Measurements from ENCODE around the gene IREB2.
A peak's percentile ranks its signal among the peaks of the same experiment; 100 is the strongest.
"Not testable (repeated sequence)": the region's sequence is repeated elsewhere in the genome, so short reads cannot be mapped to it uniquely, and the experiment has no call there.

IREB2 gene, protein sequence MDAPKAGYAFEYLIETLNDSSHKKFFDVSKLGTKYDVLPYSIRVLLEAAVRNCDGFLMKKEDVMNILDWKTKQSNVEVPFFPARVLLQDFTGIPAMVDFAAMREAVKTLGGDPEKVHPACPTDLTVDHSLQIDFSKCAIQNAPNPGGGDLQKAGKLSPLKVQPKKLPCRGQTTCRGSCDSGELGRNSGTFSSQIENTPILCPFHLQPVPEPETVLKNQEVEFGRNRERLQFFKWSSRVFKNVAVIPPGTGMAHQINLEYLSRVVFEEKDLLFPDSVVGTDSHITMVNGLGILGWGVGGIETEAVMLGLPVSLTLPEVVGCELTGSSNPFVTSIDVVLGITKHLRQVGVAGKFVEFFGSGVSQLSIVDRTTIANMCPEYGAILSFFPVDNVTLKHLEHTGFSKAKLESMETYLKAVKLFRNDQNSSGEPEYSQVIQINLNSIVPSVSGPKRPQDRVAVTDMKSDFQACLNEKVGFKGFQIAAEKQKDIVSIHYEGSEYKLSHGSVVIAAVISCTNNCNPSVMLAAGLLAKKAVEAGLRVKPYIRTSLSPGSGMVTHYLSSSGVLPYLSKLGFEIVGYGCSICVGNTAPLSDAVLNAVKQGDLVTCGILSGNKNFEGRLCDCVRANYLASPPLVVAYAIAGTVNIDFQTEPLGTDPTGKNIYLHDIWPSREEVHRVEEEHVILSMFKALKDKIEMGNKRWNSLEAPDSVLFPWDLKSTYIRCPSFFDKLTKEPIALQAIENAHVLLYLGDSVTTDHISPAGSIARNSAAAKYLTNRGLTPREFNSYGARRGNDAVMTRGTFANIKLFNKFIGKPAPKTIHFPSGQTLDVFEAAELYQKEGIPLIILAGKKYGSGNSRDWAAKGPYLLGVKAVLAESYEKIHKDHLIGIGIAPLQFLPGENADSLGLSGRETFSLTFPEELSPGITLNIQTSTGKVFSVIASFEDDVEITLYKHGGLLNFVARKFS

GRCh38 chr15:78437762-78438618 lies at the start of gene IREB2:
IREB2 (plus strand) TSS chr15:78438216; CDS start chr15:78438338, 122 bp downstream.
- DNase-seq: peak; percentile 98

DNA sequence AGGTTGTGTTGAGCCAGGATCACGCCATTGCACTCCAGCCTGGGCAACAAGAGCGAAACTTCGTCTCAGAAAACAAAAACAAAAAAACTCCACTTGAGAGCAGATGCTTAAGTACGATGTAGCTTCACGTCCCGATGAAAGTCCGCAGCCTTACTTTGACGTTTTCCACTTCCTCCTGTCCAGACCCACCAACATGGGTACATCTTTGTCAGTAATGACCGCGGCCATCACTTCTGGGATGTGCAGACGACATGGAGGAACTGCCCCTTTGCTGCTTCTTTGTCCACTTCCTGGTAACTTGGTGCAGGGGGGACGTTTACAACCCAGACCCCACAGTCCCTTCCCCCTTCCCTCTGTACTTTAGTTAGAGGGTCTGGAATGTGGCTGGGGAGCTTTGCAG lies 49.2 kb upstream of the IREB2 start:
- no peak for DNase-seq

GRCh38 chr15:78389322-78389721 lies 48.7 kb upstream of the IREB2 start:
- no peak for DNase-seq

DNA sequence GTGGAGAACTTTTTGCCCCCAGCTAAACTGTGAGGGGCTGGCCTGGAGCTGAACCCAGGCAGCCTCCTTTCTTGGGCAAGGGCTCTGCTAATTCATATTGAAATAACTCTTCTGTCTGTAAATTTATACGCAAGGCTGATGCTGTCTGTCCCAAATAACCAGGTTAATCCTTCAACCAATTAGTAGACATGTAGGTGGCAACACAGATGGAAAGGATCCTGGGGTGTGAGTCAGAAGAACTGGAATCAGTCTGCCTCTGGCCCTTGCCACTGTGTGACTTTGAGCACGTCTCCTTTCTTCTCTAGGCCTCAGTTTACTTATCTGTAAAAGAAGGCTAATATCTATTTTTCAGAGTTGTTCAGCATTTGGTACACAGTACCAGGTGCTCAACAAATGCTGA lies 48.3 kb upstream of the IREB2 start:
- no peak for DNase-seq

DNA sequence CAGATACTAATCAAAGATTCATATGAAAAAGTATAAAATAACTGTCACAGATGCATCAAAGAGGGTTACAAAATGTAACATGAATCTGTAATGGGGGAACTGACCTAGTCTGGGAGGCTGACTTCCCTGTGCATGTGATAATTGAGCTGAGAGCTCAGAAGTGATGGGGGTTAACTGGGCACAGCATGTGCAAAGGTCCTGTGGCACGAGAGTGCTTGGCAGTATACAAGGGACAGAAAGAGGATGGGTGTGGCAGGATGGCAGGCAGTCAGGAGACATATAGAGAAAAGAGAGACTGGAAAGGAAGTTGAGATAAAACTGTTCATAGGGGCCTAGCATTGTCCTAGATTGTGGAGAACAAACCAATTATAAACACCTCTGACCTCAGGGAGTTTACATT lies 47.8 kb upstream of the IREB2 start:
- no peak for DNase-seq

DNA sequence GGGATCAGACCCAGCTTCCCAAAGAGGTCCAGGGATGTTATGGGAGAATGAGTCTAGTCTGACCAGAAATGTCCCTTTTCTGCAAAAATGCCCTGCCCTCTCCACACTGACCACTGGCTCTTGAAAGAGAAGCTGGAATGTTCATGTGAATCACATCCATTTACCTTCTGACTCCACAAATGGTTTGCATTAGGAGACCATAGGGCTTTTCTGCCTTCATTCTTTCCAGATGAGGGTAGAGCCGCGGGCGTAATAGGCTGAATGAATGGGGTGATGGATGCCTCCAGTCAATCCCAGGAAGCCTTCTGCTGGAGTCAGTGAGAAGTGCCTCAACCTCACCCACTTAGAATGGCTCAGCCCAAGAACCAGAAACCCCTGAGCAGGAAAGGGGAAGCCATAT lies 47.2 kb upstream of the IREB2 start:
- DNase-seq: no peak

DNA sequence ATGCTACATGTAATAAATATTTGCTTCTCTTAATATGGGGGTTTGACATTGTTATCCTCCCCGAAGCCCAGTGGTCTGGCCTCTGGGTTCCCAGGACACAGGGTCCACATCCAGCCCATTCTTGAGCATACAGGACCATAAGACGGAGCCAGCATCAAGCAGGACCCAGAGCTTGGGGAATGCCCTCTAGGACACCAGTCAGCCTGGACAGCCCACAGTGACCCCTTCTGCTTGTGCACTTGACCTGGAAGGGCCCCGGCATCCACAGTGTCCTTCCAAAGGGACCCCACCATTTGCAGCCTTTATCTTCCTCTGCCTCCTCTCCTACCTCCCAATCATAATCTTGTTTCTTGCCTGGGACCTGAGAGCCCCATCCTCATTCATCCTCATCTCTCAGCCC lies 46.2 kb upstream of the IREB2 start:
- no peak for DNase-seq

DNA sequence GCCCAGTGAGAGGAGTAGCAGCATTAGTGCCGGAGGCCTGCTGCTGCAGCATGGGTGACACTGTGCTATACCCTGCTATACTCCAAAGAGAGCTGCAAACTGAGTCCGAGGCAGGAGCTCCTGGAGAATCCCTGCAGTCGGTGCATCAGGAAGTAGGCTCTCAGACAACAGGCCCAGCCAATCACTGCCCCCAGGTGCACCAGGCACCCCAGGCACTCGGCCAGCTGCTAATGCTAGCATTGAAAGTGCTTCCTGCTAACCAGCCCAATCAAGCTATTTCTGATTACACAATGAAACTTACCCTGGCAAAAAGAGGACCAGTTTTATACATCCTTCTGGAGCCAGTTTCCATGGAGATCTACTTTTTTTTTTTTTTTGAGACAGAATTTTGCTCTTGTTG lies 45.6 kb upstream of the IREB2 start:
- DNase-seq: no peak

DNA sequence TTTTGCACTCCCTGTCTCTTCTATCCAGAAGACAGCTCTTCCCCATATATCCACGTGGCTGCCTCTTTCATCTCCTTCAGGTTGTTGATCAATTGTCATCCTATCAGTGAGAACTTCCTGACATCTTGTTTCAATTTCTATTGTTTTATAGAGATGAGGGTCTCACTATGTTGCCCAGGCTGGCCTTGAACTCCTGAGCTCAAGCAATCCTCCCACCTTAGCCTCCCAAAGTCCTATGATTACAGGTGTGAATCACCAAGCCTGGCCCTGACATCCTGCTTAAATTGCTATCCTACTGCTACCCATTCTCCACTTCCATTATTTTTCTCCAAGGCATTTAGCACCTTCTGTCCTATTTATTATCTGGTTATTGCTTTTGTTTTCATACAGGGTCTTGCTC lies 44.9 kb upstream of the IREB2 start:
- no peak for DNase-seq

- no peak for DNase-seq
Measured at GRCh38 chr15:78394026-78394425, 44.0 kb upstream of the IREB2 start.

DNA sequence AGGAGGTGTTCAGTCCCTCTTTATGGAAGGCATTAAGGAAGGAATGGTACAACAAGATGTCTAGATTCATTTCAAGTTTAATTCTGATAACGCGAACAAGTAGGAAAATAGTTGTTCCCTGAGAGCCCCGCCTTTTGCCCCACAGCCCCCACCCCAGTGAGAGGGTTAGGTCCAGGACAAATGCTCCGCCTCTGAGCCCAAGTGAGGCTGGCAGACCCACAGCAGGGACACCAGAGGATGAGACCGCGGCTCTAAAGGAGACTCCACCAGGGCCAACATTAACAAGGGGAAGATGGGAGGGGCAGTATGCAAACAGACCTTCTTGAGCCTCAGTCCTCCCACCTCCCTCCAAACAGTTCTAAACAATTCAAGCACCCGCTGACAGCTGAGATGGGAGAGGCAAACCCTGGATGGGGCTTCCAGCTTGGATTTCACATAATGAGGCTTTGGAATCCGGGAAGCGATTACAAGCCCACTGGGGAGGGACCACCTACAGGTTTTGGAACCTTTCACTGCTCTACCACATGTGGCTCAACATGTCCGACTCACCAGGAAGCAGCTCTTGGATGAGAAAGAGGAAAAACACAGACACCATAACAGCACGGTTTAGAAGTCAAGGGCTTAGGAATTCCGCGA lies 42.9 kb upstream of the IREB2 start:
- DNase-seq: no peak

GRCh38 chr15:78396186-78396814 lies 41.7 kb upstream of the IREB2 start:
- no peak for DNase-seq

DNA sequence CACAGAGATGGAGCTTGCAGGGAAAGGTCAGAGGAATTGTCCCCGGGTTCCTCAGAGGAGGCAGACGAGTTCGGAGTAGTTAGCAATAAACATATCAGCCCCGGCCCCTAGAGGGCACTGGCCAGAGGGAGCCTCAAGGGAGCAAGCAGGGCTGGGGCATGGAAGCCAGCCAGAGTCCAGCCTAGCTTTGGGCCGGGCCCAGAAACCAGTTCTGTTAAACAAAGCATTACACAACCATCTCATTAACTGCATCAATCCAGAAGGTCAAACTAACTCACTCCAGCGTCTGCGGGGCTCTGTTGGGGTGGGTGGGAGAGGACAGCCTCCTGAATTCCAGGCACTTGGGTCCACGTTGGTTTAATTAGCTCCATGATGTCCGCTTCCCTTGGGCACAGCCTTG lies 41.0 kb upstream of the IREB2 start:
- no peak for DNase-seq

DNA sequence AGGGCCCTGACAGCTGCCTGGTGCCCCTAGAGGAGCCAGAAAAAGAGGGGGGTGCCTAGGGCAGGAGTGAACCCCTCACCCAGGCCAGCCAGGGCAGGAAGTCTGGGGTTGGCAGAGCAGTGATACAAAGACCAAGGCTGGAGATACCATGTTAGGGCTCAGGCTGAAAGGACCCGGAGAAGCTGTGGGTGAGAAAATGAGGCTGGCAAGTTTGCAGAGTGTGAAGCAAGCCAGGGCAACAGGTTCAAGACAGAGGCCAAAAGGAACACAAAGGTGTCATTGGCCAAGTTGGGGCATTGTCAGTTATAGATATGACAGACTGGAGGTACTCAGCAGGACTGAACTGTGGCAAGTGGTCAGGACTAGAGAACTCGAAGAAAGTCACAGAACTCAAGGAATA lies 40.6 kb upstream of the IREB2 start:
- no peak for DNase-seq

DNA sequence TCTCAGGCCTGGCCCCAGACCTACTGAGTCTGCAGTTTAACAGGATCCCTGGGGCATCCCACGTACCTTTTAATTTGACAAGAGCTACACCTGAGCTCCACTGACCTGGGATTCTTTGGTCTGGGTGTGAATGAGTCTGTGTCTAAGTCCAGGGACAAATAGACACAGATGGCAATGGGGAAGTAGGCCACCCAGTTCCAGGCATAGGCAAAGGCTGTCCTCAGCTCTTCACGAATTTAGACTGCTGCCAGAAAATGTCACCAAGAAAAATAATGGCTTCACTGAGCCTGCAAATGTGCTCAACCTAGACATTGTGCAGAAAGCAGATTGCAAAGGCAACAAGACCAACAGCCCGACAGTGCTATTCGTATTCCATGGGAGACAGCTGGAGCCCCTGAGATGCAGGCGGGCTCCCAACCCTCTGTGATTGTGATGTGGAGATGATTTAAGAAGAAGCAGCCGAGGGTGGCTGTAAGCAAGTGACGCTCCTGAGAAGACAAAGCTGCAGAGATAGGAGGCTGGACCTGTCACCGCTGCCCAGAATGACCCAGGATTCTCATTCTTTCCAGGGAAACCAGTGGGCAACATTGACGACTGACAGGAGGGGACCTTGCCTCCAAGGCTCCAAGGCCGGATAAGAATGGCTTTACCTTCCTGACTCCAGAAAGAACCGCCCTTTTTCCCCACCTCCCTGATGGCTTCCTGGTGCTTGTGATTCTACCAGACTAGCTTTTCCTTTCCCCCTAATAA lies 39.8 kb upstream of the IREB2 start:
- DNase-seq: no peak

DNA sequence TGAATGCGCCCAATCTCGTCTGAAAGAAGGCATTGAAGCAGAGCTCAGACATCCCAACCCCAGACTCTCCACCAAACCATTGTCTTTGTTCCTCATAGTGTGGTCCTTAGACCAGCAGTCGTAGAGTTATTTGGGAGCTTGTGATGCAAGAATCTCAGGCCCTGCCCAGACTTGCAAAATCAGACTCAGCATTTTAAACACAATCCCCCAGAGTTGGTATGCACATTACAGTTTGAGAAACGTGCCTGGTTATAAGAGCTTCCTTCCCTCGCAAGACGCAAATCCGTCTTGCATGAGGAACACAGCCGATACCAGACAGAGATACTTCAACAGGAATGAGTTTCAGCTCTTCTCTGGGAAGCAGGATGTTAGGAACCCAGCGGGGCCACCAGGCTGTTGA lies 38.9 kb upstream of the IREB2 start:
- no peak for DNase-seq

DNA sequence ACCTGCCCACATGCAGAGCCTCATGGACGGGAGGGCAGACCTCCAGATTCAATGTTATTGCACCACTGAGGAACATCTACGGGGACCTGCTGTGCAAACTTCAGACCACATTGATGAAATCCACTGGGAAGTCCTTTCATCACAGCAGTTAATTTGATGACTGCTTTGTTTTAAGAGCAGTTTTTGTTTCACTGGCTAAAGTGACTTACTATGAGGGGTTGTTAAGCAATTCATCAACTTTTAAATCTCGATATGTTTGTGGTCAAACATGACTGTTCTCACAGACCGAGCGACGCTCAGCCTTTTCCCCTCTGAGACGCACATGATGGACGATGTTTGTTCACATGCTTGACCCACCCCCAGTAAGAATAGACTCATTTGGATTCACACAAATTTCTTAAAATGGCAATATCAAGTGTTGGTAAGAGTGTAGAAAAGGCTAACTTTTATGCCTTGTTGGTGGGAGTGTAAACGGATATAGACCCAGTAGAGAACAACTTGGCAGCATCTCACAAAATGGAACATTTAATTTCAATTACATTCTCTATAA lies 35.9 kb upstream of the IREB2 start:
- DNase-seq: no peak

DNA sequence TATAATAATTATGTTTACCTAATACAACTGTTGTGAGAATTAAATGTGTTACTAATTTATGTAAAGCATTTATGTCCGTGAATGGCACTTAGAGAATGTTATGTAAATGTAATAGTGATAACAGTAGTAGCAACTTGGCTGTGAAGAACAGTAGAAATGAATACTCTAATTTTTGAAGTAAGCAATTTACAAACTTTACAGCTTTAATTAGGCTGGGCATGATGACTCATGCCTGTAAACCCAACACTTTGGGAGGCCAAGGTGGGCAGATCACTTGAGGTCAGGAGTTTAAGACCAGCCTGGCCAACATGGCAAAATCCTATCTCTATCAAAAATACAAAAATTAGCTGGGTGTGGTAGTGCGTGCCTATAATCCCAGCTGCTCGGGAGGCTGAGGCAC lies 33.9 kb upstream of the IREB2 start:
- DNase-seq: no peak

GRCh38 chr15:78404796-78405195 lies 33.2 kb upstream of the IREB2 start:
- DNase-seq: not testable (repeated sequence)

DNA sequence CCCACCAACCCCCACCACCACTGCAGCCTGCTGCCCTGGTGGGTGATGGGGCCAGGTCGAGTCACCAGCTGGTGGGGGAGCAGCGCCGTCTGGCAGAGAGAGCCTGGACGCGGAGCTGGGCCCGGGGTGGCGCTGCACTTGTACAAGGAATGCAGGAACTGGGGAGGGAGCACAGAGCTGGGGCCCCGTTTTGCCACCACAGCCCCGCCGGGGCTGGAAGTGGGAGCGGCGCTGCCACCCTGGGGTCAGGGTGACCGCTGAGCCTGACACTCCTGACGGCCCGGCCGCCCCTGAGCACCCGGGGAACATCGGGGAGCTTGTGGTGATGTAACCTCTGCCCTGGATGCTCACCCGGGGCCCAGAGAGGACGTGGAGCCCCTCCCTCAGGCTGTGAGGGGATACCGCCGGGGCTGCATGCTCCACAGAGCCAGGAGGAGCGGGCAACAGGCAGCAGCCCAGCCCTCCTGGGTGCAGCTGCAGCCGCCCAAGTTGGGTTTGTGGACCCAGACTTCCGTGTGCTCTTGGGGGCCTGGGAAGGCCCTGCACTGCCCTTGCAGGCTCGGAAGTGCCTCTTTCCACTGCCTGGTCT lies 32.6 kb upstream of the IREB2 start:
- DNase-seq: no peak

Measured in CD4-positive, alpha-beta T cell treated with Interleukin-4 for 4 hours (primary cell).